HG03139 (cell line): ENCODE results near the gene CARD19.
"Not testable (repeated sequence)": the region's sequence is repeated elsewhere in the genome, so short reads cannot be mapped to it uniquely, and the experiment has no call there.

Experiments used
- ATAC-seq: cut with Tn5 transposase; IDR thresholded peaks from one replicate; pipeline ENCODE4 v1.9.1; 2021; ENCODE audit not compliant: unreplicated experiment

CARD19 gene

GRCh38 chr9:93129691-93130500 lies 33.9 kb downstream of the CARD19 start:
- ATAC-seq, result no peak

- no peak for ATAC-seq
These were observed 35.0 kb downstream of the CARD19 start for GRCh38 chr9:93130861-93131481.

GRCh38 chr9:93131599-93132286 lies 35.7 kb downstream of the CARD19 start:
- no peak for ATAC-seq

GRCh38 chr9:93132287-93132927 lies 36.4 kb downstream of the CARD19 start:
- no peak for ATAC-seq

GRCh38 chr9:93132946-93133680 lies 37.1 kb downstream of the CARD19 start:
- ATAC-seq, result no peak

GRCh38 chr9:93133681-93134014 lies 37.6 kb downstream of the CARD19 start:
- ATAC-seq, result peak; percentile 29

GRCh38 chr9:93134015-93134739 lies 38.2 kb downstream of the CARD19 start, which contains the start of gene NINJ1:
TSS of gene NINJ1 (minus strand) at chr9:93134251. CDS start at chr9:93134217, 34 bp downstream.
- peak; percentile 56 for ATAC-seq

- ATAC-seq, result no peak
These were observed 38.9 kb downstream of the CARD19 start for GRCh38 chr9:93134740-93135444.

GRCh38 chr9:93136011-93136440 lies 40.0 kb downstream of the CARD19 start:
- no peak for ATAC-seq

- ATAC-seq, result no peak
These were observed 41.3 kb downstream of the CARD19 start for GRCh38 chr9:93137362-93137761.

GRCh38 chr9:93138171-93138764 lies 42.3 kb downstream of the CARD19 start:
- ATAC-seq, result no peak

- ATAC-seq, result no peak
These were observed 43.6 kb downstream of the CARD19 start for GRCh38 chr9:93139365-93140182.

GRCh38 chr9:93141771-93142483 lies 45.9 kb downstream of the CARD19 start:
- ATAC-seq, result no peak

- ATAC-seq, result no peak
These were observed 48.0 kb downstream of the CARD19 start for GRCh38 chr9:93143830-93144530.

- not testable (repeated sequence) for ATAC-seq
These were observed 50.7 kb downstream of the CARD19 start for GRCh38 chr9:93146696-93147095.

- ATAC-seq, result no peak
These were observed 51.6 kb downstream of the CARD19 start for GRCh38 chr9:93147632-93148031.

GRCh38 chr9:93148721-93149120 lies 52.7 kb downstream of the CARD19 start:
- no peak for ATAC-seq
